22Rv1 (cell line): ENCODE measurements around the gene MEPCE.

Source experiments
- CTCF ChIP-seq: fragments of 450-650 bp; IDR thresholded peaks from 2 replicates; pipeline ENCODE4 v1.5.1; 2017; ENCODE audit warnings: mild to moderate bottlenecking
- ZFX ChIP-seq: fragments of 450-650 bp; IDR thresholded peaks from 2 replicates; pipeline ENCODE4 v1.6.1; 2017; ENCODE audit warnings: antibody characterized with exemption, borderline replicate concordance

GRCh38 chr7:100411101-100411500 is 18.5 kb upstream of the MEPCE start:
- TF ChIP-seq CTCF (no peak), ZFX (no peak)
